Measurements from ENCODE around the gene LAGE3. TPM values are rescaled to one million over a fixed set of nuclear protein-coding genes. Genes with fewer than 3 reads are reported as not detected.

The LAGE3 gene
- total and polyA plus RNA-seq, 2 of the 8 experiments (the other 6 are each of a cell fraction or from before 2014, with no cell fraction given) = 44.5 to 102 TPM

GRCh38 chrX:154457491-154458115 lies 21.5 kb downstream of the LAGE3 start (continued):
- TF ChIP-seq CHD7 (IDR thresholded peaks at IDR 0.05; ENCODE audit: insufficient replicate concordance, low read length) = no peak
- no peak for TF ChIP-seq MAX (IDR thresholded peaks at IDR 0.05)
- TF ChIP-seq EP300 (IDR thresholded peaks at IDR 0.05; ENCODE audit: borderline replicate concordance in 1 of 2, low read depth in 2 of 2, low read length in 2 of 2) = no peak
- no peak for TF ChIP-seq POLR2AphosphoS5 (IDR thresholded peaks at IDR 0.05; ENCODE audit: low read depth, low read length)
- no peak for TF ChIP-seq SUZ12 (IDR thresholded peaks at IDR 0.05; ENCODE audit: low read length)
- TF ChIP-seq TAF1 (IDR thresholded peaks at IDR 0.05; ENCODE audit: low read depth, low read length) = no peak
- no peak for TF ChIP-seq RBBP5 (IDR thresholded peaks at IDR 0.05; ENCODE audit: borderline replicate concordance, low read depth, low read length)
- TF ChIP-seq USF2 (IDR thresholded peaks at IDR 0.05; ENCODE audit: low read length) = no peak
- TF ChIP-seq BRCA1 (IDR thresholded peaks at IDR 0.05; ENCODE audit: low read depth, low read length) = no peak
- no peak for TF ChIP-seq BACH1 (IDR thresholded peaks at IDR 0.05; ENCODE audit: low read length)
